ENCODE results near the gene SLC6A20.

DNA sequence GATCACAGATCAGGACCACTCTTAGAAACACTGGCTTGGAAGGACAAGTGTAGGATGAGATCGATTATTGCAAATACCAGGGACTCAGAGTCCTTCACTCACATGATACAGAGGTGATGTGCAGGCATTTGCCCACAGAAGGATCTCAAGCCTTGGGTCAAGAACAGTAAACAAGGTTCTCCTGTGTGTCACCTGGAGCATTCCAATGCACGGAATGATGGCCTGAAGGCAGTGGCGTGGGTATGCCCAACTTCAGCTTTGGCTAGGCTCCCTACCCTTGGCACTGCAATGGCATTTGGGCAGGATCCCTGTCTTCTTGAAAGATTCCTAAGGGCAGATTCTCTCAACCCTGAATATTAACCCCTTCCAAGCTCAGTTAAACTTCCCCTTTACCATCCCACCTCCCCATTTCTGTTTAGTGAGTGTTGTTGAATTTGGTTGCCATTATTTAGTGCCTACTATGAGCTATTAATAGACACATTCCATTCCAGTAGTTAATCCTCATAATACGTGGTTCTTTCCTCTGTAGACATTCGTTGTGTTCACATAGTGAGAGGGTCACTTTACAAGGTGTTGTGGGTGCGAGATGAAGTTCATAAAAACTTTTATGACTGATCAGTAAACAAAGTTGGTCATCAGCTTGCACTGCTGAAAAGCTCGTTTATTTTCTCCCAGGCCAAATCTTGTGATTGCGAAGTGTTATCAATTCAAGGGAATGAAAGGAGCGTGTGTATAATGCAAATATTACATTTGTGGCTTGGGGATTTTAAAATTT is 46.7 kb upstream of the SLC6A20 start:
- TF ChIP-seq, protein P1, sequence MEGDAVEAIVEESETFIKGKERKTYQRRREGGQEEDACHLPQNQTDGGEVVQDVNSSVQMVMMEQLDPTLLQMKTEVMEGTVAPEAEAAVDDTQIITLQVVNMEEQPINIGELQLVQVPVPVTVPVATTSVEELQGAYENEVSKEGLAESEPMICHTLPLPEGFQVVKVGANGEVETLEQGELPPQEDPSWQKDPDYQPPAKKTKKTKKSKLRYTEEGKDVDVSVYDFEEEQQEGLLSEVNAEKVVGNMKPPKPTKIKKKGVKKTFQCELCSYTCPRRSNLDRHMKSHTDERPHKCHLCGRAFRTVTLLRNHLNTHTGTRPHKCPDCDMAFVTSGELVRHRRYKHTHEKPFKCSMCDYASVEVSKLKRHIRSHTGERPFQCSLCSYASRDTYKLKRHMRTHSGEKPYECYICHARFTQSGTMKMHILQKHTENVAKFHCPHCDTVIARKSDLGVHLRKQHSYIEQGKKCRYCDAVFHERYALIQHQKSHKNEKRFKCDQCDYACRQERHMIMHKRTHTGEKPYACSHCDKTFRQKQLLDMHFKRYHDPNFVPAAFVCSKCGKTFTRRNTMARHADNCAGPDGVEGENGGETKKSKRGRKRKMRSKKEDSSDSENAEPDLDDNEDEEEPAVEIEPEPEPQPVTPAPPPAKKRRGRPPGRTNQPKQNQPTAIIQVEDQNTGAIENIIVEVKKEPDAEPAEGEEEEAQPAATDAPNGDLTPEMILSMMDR (IDR thresholded peaks at IDR 0.05) = no peak
- no peak for TF ChIP-seq EP300 (IDR thresholded peaks at IDR 0.05)

All from sigmoid colon (tissue), 4 donors.